Ishikawa (cell line): Measurements from ENCODE around the gene CSTB.

ENCODE experiments used
- CEBPB ChIP-seq: IDR thresholded peaks from 2 replicates; pipeline ENCODE4 v1.6.1; 2012
- CREB1 ChIP-seq: IDR thresholded peaks from 2 replicates; pipeline ENCODE4 v1.6.1; 2012; ENCODE audit warnings: low read depth
- EGR1 ChIP-seq: IDR thresholded peaks from 2 replicates; pipeline ENCODE4 v1.6.1; 2012
- EP300 ChIP-seq: IDR thresholded peaks from 2 replicates; pipeline ENCODE4 v1.6.1; 2012; ENCODE audit warnings: borderline replicate concordance
- FOXM1 ChIP-seq: IDR thresholded peaks from 2 replicates; pipeline ENCODE4 v1.6.1; 2012; ENCODE audit warnings: low read depth, borderline replicate concordance
- MAX ChIP-seq: IDR thresholded peaks from 2 replicates; pipeline ENCODE4 v1.6.1; 2012
- NFIC ChIP-seq: IDR thresholded peaks from 2 replicates; pipeline ENCODE4 v1.6.1; 2012
- RAD21 ChIP-seq: IDR thresholded peaks from 2 replicates; pipeline ENCODE4 v1.6.1; 2012; ENCODE audit warnings: low read depth
- REST ChIP-seq: IDR thresholded peaks from 2 replicates; pipeline ENCODE4 v1.6.1; 2012; ENCODE audit warnings: low read depth, mild to moderate bottlenecking
- TAF1 ChIP-seq: IDR thresholded peaks from 2 replicates; pipeline ENCODE4 v1.6.1; 2012; ENCODE audit warnings: low read depth, mild to moderate bottlenecking
- TCF12 ChIP-seq: IDR thresholded peaks from 2 replicates; pipeline ENCODE4 v1.6.1; 2012; ENCODE audit warnings: low read depth
- TEAD4 ChIP-seq: IDR thresholded peaks from 2 replicates; pipeline ENCODE4 v1.6.1; 2012
- USF1 ChIP-seq: IDR thresholded peaks from 2 replicates; pipeline ENCODE4 v1.6.1; 2012
- YY1 ChIP-seq: IDR thresholded peaks from 2 replicates; pipeline ENCODE4 v1.6.1; 2012; ENCODE audit warnings: low read depth
- ZBTB7A ChIP-seq: IDR thresholded peaks from 2 replicates; pipeline ENCODE4 v1.6.1; 2012; ENCODE audit warnings: low read depth

CSTB gene

GRCh38 chr21:43793243-43793642, 17.1 kb upstream of the CSTB start:
- TF ChIP-seq FOXM1: no peak
- TF ChIP-seq EGR1: no peak
- no peak for TF ChIP-seq CREB1
- TF ChIP-seq TAF1: no peak
- no peak for TF ChIP-seq TEAD4
- no peak for TF ChIP-seq REST
- TF ChIP-seq YY1: no peak
- TF ChIP-seq USF1: no peak
- no peak for TF ChIP-seq EP300
- no peak for TF ChIP-seq ZBTB7A
- no peak for TF ChIP-seq MAX
- TF ChIP-seq NFIC: no peak
- no peak for TF ChIP-seq RAD21
- TF ChIP-seq TCF12: no peak
- no peak for TF ChIP-seq CEBPB

- TF ChIP-seq ZBTB7A: no peak
- TF ChIP-seq CEBPB: no peak
- TF ChIP-seq EGR1: no peak
- no peak for TF ChIP-seq EP300
- no peak for TF ChIP-seq RAD21
- TF ChIP-seq USF1: no peak
- TF ChIP-seq TCF12: no peak
- no peak for TF ChIP-seq REST
- TF ChIP-seq MAX: no peak
- TF ChIP-seq NFIC: no peak
- TF ChIP-seq TAF1: no peak
- TF ChIP-seq TEAD4: no peak
- no peak for TF ChIP-seq YY1
- no peak for TF ChIP-seq FOXM1
- TF ChIP-seq CREB1: no peak
Observed at GRCh38 chr21:43792406-43792805, 16.3 kb upstream of the CSTB start.

DNA sequence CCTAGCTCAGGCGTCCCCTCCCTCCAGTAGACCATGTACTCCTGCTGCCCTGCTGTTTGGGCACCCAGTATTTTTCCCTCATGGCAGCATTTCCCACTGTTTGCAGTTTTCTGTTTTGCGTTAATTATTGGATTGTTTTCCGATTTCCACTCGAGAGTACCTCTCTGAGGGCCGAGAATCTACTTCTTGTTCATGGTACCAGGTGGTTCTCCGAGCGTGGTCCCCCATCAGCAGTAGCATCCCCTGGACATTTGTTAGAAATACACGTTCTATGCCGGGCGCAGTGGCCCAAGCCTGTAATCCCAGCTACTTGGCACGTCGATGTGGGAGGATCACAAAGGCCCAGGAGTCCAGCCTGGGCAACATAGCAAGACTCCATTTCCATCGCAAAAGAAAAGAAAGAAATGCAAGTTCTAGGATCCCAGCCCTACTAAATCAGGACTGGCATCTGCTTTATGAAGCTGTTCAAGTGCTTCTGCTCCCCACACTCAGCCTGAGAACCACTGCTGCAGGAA, 14.0 kb upstream of the CSTB start:
- TF ChIP-seq RAD21: no peak
- TF ChIP-seq MAX: no peak
- no peak for TF ChIP-seq EGR1
- TF ChIP-seq REST: no peak
- TF ChIP-seq YY1: no peak
- no peak for TF ChIP-seq FOXM1
- no peak for TF ChIP-seq EP300
- TF ChIP-seq TAF1: no peak
- no peak for TF ChIP-seq TEAD4
- no peak for TF ChIP-seq CEBPB
- TF ChIP-seq NFIC: no peak
- TF ChIP-seq ZBTB7A: no peak
- no peak for TF ChIP-seq TCF12
- no peak for TF ChIP-seq CREB1
- no peak for TF ChIP-seq USF1
